HG03064 (cell line): ENCODE measurements around the gene DUOXA1.
"Not testable (repeated sequence)": the region's sequence is repeated elsewhere in the genome, so short reads cannot be mapped to it uniquely, and the experiment has no call there.

Source experiments
- ATAC-seq: cut with Tn5 transposase; IDR thresholded peaks from one replicate; pipeline ENCODE4 v1.9.1; 2021; ENCODE audit warnings: low read depth; ENCODE audit not compliant: unreplicated experiment

DUOXA1 gene

DNA sequence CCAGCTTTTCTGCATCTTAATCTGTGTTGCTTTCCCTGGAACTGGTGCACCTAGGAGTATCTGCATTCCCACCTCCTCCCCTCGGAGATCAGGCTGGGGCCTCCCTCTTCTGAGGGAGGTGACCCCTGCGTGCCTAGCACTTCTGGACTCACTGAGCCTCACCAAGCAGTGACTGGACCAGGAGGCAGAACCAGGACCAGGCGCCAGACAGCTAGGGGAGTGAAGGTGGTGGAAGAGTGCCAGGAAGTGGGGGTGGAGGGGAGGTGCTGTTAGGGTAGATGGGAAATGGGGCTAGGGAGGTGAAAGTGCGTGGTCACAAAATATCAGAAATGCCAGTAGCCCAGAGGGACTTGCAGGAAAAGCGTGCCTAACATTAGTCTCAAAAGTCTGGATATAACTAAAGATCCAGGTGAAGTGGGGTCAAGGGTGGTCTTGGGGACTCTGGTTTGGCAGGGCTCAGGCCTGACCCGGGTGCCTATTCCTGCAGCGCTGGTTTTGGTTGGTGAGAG, 14.3 kb downstream of the DUOXA1 start:
- no peak for ATAC-seq

DNA sequence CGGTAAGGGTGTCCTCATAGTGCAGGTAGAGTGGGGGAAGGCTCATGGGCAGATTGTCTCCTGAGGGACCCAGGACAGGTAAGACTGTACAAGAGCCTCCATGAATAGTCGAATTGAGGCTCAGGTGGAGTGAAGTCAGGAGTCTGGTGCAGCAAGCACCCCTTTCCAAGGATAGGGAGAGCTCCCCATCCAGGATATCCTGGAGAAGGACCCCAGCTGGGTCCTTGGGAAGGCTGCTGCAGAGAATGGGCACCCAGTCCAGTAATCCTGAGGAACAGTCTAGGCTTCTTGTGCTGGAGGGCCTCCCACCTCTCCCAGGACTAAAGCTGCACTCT, 15.0 kb downstream of the DUOXA1 start:
- ATAC-seq, result no peak

DNA sequence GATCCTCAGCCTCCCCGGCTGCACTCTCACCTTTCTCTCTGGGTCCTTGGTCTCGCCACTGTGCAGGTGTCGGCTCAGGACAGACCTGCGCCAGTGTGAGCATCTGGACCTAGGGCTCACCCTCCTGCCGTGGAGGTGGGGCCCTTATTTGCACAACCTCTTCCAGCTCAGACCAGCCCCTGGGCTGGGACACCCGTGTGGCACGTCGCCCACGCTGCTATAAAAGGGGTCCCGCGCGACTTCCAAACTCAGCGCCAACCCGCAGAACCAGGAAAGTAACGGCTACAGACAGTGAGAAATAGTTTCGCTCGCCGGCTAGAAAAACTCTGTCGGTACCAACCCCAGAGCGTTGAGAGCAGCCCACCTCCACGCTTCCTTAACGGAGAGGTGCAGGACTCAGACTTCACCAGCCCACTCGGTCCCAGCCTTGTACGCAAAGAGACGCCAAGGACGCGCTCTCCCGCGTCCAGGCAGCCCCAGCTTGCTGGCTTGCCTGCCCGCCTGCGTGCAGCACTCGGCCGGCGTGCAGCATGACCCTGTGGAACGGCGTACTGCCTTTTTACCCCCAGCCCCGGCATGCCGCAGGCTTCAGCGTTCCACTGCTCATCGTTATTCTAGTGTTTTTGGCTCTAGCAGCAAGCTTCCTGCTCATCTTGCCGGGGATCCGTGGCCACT, 15.5 kb downstream of the DUOXA1 start, which contains the start of the genes DUOX2 and DUOXA2:
DUOX2 (minus strand) TSS at position 97 of the 675 bp plus-strand sequence. CDS start 761 bp downstream, outside the sequence.
DUOXA2 (plus strand) TSS at position 251 of the 675 bp plus-strand sequence; CDS start at position 531, 280 bp downstream.
- ATAC-seq, result no peak

DNA sequence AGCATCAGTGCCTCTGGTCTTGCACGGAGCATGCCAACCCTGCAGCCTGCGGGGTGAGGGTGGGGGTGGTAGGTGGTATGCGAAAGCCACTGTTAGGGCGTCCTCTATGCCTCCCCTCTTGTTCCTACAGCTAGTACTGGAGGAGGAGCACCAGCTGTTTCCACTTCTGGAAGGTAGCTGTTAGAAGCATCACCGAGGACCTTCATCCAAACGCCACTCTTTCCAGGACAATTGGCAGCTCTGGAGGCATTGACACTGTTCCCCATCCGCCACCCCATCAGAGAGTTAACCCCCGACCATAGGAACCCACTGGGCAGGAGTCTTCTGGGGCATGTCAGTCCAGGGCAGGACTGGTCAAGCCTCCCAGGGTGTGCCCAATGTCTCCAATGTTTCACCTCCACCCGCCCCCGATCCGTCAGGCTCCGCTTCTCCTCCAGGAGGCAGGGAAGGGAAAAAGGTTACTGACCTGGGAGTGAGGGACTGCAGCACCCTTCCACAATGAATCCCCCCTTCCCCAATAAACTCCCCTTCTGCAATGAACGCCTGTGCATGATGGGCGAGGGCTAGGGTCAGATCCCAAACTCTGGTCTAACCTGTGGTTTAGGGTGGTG, 16.2 kb downstream of the DUOXA1 start:
- ATAC-seq, result no peak

DNA sequence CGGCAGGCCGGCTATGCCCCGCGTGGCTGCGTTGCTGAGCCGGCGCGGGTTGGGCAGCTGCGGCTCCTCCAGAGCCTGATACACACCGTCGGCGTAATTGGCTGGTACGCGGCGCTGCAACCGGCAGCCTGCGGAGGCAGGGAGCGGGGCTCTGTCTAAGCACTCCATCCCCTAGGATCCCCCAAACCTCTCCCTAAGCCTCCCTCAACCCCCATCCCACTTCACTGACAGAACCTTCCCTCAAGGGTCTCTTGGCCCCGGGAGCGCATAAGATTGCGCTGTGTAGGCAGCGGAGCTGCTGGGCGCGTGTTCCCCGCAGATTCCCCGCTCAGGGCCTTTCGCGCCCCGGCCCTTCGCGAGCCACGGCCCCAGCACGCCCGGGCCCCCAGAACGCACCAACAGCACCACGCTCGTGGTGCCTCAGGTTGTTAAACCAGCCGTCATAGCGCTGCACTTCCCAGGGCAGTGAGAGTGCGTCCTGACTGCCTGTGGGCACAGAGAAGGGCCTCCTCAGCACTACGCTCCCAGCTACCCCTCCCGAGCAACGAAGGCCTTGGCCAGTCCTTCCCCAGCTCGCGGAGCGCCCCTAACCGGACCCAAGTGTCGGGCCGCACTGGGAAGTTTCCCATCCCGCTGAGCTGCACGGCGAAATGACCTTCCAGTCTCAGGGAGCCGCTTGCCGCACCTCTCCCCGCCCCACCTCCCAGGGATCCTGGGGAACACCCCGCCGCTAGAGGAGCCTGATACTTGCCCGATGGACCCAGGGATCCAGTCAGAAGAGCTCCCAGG, 16.9 kb downstream of the DUOXA1 start:
- ATAC-seq, result no peak

DNA sequence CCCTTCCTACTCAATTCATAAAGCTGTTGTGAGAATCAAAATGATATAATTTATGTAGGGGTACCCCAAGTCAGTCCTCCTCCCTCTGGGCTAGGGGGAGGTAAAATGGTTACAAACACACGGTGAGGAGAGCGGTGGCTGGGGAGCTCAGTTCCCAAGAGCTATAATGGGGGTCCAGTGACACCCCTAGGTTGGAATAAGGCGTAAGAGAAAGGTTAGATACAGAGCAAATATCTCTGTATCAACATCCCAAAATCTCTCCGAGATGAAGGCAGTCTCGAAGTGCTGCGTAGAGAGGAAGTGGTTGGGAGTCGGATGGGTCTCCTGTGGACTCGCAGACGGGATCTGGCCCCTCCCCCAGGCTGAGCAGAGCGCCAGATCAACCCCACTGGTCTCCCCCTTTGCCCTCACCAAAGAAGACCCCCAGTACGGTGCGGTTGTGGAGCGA, 17.5 kb downstream of the DUOXA1 start:
- no peak for ATAC-seq

DNA sequence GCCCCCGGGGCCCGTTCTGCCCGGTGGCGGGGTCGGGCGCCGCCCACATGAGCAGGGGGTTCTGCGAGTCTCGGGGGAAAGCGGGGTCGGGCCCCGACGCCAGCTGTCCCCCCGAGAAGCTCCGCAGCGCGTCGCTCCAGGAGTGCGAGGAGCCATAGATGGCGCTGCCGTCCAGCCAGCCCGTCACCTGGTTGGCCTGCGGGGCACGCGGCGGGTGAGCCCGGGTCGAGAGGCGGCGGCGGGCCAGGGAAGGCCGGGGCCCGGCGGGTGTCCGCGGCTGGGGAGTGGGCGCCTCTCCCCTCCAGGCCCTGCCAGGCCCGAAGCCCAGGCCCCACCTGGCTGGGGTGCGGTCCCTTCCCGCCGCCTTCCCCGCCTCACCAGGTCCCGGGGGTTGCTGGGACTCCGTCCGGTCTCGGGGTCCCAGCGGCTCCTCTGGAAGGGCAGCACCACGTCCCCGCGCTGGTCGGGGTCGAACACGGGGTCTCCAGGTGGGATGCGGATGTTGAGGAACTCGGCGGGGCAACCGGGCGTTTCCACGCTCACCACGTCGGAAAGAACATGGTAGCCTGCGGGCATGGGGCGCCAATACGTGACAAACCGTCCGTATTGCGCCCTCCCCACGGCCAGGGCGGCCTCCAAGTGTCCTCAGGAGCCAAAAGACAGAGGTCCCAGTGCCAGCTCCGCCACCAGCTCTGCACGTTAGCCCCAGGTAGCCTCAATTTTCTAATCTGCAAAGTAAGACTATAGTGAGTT, 18.1 kb downstream of the DUOXA1 start:
- no peak for ATAC-seq

DNA sequence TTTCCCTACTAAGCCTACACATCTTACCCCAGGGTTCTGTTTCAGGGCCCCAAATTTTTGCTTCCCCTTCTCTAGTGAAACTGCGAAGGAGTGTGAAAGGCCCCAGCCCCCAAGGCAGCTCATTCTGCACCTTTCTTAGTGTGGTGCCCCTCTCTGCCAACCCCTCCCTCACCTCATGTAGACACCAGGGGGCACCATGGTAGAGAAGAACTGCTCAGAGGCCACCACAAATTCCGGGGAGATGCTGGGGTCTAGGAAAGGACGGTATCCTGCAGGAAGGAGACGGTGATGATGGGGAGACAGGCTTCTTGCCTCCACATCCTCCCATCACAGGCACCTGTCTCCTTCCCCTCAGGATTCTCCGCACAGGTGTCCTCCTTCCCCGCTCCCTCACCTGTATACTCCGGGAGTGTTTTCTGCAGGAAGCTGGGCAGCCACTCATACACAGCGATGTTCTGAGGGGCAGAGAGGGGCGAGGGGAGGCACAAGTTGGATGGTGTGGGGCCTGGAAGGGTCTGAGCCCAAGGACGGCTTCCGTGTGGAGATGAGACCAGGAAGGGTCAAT, 19.3 kb downstream of the DUOXA1 start:
- no peak for ATAC-seq

DNA sequence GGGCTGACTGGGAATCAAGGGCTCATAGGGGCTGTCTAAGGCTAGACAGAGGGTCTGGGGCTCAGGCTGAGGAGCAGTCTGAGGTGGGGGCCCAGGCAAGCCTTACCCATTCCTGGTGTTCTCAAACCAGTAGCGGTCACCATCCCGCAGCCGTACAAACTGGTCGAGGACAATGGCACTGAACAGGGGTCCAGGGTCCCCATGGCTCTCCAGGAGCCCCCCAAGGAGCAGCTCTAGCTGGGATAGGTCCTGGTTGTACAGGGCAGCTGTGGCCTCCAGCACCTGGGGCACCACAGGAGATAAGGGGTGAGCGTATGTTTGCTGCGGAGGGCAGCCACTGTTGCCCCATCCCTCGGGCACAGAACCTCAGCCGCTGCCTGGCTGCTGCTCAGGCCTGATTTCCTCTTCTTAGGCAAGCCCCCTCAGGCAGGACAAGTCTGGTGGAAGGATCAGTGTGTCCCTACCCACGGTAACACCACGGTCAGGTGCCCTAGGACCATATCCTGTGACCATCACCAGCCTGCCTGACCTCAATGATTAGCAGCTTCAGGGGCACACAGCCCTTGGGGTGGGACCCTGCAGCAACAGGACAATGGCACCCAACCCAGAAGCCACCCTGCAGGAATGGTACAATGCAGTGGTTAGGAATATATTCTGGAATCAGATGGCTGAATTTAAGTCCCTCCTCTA, 21.6 kb downstream of the DUOXA1 start:
- no peak for ATAC-seq

DNA sequence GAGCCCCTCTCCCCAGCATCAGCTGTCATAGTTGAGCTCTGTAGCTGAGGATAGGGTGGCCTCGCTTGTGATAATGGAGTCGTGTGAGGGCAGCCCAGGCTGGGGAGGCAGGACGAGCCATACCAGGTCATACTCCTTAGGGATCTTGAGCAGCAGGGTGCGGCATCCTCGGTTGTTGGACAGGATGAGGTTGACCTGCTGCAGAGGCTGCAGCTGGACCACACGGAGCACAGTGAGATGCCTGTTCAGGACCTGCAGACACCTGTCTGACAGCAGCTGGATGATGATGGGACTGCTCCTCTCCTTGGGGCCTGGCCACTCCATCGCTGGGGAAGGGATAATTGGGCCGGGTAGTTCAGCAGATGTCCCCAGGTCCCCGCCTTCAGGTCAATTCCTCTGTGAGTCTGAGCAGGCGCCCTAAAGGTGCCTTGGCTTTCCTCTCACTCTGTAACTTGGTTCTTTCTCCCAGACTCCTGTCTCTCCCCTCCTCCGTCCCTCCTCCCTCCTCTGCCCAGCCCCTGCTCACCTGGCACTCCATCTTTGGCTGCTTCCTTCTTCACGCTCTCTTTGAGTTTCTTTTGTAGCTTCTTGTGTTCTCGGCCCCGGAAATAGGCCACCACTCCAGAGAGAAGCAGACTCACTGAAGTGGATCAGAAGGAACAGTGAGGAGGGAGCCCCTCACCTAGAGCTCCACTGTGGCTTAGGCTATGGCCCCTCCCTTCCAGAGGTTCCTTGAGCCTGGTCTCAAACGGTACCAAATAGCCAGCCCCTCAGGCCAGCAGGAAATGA, 23.5 kb downstream of the DUOXA1 start:
- no peak for ATAC-seq

DNA sequence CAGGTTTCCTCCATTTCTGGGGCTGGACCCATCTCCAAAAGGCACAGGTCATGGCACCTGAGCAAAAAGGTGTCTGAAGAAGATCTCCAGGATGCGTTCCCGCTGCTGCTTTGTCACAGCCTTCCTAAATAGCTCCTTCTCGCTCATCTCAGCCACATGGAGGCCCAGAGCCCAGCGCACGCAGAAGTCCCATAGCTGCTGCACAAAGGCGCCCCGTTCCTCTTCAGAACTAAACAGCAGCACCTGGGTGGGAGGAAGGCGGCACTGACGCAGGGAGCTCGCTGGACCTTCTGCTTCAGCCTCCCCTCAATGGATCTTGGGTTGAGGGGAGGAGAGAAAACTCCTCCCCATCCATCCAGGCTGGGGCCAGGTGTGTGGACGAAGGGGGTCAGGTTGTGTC, 24.1 kb downstream of the DUOXA1 start:
- ATAC-seq, result no peak

DNA sequence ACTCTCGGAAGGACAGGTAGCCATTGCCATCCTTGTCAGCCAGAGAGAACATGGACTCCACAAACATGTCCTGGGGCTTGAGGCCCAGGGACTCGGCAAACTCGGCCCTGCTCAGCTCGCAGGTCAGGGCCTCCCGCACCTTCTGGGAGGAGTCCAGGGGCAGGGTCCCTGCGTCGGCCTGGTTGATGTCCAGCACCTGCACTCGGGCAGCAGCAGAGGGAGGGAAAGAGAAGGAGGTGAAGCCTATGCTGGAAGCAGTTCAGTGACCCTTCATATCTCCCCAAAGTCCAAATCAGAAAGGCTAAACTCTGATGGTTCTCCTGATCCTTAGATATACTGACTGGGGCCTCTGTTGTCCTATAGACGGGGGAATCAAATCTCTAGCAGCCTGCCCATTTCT, 25.5 kb downstream of the DUOXA1 start:
- ATAC-seq, result not testable (repeated sequence)

DNA sequence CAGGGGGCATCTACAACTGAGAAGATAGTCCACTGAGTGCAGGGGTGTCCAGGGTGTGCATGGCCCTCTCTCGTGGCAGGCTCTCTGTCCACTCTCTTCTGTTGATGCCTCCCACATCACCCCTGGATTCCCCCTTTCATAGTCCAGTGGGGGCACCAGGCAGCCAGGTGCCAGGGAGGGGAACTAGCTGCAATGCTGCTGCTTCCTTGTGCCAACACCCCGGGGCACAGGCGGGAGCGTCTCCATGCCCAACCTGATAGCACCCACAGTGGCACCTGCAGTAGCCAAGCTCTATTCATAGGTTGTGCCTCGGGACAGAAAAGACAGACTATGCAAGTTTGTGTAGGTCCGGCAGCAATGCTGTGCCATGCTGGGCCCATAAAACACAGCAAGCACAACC, 27.5 kb downstream of the DUOXA1 start:
- no peak for ATAC-seq

DNA sequence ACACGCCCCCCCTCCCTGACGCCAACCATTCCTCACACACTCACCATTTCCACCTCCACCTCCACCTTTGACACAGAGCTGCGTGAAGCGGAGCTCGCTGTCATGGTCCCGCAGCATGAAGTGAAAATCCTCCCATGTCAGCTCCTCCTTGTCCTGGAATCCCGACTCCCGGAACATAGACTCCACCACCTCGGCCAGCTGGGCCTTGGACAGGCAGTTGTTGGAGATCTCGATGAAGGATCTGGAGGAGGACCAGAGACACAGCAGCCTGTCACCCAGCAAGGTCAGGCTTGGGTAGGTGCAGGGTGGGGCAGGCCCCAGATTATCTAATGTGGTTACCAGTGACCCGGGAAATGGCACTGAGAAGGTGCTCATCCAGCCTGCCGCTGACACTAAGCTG, 27.9 kb downstream of the DUOXA1 start:
- no peak for ATAC-seq

DNA sequence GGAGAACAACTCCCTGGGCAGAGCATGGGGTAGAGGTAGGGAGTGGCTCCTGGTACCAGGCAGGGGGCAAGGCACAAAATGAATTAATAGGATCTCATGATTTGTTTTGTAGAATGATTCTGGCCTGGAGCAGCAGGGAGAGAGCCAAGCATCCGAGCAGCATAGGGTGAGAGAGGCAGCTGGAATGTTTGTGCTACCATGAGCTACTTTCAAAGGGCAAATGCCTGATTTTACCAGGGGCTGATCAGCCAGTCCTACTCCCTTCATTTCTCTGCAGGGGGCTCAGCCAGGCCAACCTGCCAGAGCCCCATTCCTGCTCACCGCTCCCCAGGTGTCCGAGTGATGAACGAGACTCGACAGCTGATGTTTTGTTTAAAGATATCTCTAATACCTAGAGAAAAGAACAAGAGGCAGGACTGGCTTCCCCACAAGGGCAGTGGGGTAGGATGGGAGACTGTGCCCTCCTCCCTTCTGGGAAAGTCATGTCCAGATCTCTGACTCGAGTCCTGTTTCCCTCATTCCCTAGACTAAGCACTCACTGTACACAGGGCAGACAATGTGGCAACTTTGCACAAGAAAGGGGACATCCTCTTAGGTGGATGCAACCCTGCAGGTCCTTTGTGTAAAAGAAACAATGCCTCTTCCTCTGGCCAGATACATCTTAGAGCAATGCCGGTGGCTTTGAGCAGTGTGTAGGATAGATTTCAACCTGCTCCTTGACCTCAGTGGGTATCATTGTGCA, 28.6 kb downstream of the DUOXA1 start:
- no peak for ATAC-seq

DNA sequence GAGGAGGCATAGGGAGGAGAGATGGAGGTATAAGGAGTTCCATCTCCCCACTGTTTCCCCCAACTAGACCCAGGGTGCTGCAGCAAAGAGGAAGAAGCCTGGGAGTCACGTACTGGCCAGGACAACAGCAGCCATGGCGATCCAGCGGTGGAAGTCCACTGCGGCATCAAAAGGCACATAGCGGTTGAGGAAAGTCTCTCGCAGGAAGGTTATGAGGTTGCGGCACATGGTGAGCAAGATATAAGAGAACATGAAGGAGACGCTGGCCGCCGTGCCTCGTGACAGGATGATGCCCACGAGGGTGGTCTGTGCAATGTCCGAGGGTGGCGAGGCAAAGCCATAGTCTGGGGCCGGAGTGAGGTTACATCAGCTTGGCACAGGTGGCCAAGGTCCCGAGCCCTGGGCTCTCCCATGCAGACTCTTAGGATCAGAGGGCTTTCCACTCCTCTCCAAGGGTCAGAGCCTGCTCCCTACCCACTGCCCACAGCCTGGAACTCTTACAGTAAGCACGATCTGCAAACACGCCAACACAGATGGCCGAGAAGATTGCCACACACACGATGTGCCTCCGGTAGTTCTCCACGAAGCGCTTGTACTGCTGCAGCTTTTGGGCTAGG, 30.0 kb downstream of the DUOXA1 start:
- no peak for ATAC-seq

DNA sequence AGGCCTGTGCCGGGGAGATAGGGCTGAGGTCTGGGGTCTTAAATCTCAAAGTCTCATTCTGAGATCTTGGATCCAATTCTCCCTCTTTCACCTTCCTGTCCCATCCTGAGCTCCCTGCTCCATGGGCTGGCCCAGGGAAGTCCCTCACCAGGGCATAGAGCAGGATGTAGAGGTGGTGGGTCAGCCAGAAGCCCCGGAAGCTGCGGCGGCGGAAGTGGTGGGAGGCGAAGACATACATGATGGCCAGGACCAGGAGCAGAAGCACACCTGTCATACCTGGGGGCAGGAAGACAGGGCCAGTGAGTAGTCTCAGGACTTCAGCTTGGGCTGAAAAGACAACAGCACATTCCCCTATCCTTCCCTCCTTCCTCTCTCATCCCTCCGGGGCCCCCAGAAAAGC, 32.2 kb downstream of the DUOXA1 start:
- ATAC-seq, result no peak

DNA sequence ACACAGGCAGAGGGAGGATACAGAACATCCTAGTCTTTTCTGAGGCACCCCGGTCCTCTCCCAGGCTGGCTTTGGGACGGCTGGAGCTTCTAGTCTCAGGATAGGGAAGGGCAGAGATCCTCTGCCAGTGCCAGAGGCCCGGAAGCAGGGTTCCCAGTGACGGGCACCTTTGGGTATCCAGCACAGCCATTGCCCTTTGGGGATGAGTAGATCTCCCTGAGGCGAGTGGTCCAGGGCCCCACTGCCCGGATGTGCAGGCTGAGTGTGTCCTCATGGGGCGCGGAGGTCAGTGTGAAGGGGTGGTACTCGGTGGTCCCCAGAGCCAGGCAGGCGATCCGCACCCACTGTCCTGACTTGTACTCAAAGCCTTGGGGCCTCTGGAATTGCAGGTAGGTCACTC, 34.0 kb downstream of the DUOXA1 start:
- ATAC-seq, result no peak
